H1 (cell line): ENCODE data around the gene NDUFS7. TPM values are rescaled to one million over a fixed set of nuclear protein-coding genes. Genes with fewer than 3 reads are reported as not detected.

Experiments
- CTCF ChIA-PET: fragments of 300-600 bp; sonication (Branson Sonifier 250); formaldehyde crosslinking; loops from one replicate; lab custom pipeline; 2021; ENCODE audit not compliant: partially characterized antibody; lab: Charles Lee
- POLR2A ChIA-PET: fragments of 300-600 bp; sonication (Branson Sonifier 250); formaldehyde crosslinking; loops from one replicate; lab custom pipeline; 2021; ENCODE audit warnings: inconsistent platforms; ENCODE audit not compliant: partially characterized antibody; lab: Charles Lee
- DNase-seq, 2 experiments: peaks; one replicate each; pipeline versions ENCODE4 v3.0.0 to v3.0.0-alpha.2; 2010 to 2022; ENCODE audit warnings: low spot score in 2 of 2, low read depth in 1 of 2, mixed read lengths in 1 of 2
- FAIRE-seq: peaks from 2 replicates; lab custom pipeline; 2011; peaks lifted over from hg19 to GRCh38; lab: Jason Lieb, UNC
- H2AFZ ChIP-seq: 2 replicates; pipeline ENCODE4 v1.8.1; 2012; ENCODE audit warnings: low read length, inconsistent platforms
- H2AK5ac ChIP-seq: 2 replicates; pipeline ENCODE4 v1.6.1; 2013; ENCODE audit warnings: low read depth, low read length
- H2BK120ac ChIP-seq: replicated peaks from 2 replicates; pipeline ENCODE3; 2013; ENCODE audit warnings: low read depth, low read length, inconsistent platforms
- H2BK12ac ChIP-seq: 2 replicates; pipeline ENCODE4 v1.6.1; 2013; ENCODE audit warnings: low read depth, low read length
- H2BK15ac ChIP-seq: 2 replicates; pipeline ENCODE4 v1.6.1; 2013; ENCODE audit warnings: low read length
- H2BK20ac ChIP-seq: 2 replicates; pipeline ENCODE4 v1.6.1; 2013; ENCODE audit warnings: low read length
- H2BK5ac ChIP-seq: 2 replicates; pipeline ENCODE4 v1.6.1; 2013; ENCODE audit warnings: low read depth, low read length
- H3K14ac ChIP-seq: 2 replicates; pipeline ENCODE4 v1.6.1; 2013; ENCODE audit warnings: inconsistent platforms; ENCODE audit not compliant: insufficient read length
- H3K18ac ChIP-seq: 2 replicates; pipeline ENCODE4 v1.6.1; 2013; ENCODE audit warnings: low read length; ENCODE audit errors: extremely low read depth
- H3K23ac ChIP-seq: 2 replicates; pipeline ENCODE4 v1.6.1; 2013; ENCODE audit warnings: inconsistent platforms; ENCODE audit not compliant: insufficient read length
- H3K23me2 ChIP-seq: 2 replicates; pipeline ENCODE4 v1.6.1; 2013; ENCODE audit warnings: low read depth, low read length
- H3K27ac ChIP-seq: 2 replicates; pipeline ENCODE4 v1.6.1; 2011; ENCODE audit warnings: low read depth, low read length, inconsistent platforms
- H3K27me3 ChIP-seq, 4 experiments: replicated peaks in 1 of 4; 1 replicate in 1 of 4; 2 replicates in 3 of 4; pipeline versions ENCODE4 v1.6.1 to v1.8.1; 2011 to 2013; ENCODE audit warnings: low read length in 3 of 4, mild to moderate bottlenecking in 3 of 4, inconsistent platforms in 2 of 4, mixed read lengths in 2 of 4, moderate library complexity in 1 of 4; ENCODE audit not compliant: control insufficient read depth in 3 of 4, insufficient read depth in 3 of 4; ENCODE audit errors: extremely low read depth in 1 of 4
- H3K36me3 ChIP-seq, 4 experiments: 2 replicates each; pipeline versions ENCODE4 v1.6.1 to v1.8.1; 2011 to 2013; ENCODE audit warnings: mild to moderate bottlenecking in 4 of 4, low read length in 3 of 4, moderate library complexity in 2 of 4, control low read depth in 1 of 4, inconsistent platforms in 1 of 4; ENCODE audit not compliant: insufficient read depth in 4 of 4, control insufficient read depth in 2 of 4
- H3K4ac ChIP-seq: replicated peaks from 2 replicates; pipeline ENCODE3; 2013; ENCODE audit warnings: low read length, low read depth, mixed read lengths, inconsistent platforms; ENCODE audit not compliant: insufficient read length
- H3K4me1 ChIP-seq, 4 experiments: replicated peaks in 1 of 4; 1 replicate in 1 of 4; 2 replicates in 3 of 4; pipeline versions ENCODE4 v1.6.1 to v1.8.1; 2011 to 2013; ENCODE audit warnings: low read length in 3 of 4, inconsistent platforms in 2 of 4, mixed read lengths in 1 of 4; ENCODE audit not compliant: insufficient read depth in 4 of 4, control insufficient read depth in 3 of 4
- H3K4me2 ChIP-seq, 2 experiments: 2 replicates each; pipeline versions ENCODE4 v1.6.1 to v1.8.1; 2011 to 2013; ENCODE audit warnings: low read depth in 2 of 2, low read length in 2 of 2, control low read depth in 1 of 2, inconsistent platforms in 1 of 2, mild to moderate bottlenecking in 1 of 2; ENCODE audit not compliant: insufficient read depth in 1 of 2
- H3K4me3 ChIP-seq, 4 experiments: fragments of 200-600, 300-600 bp in 1 of 4; sonication (generic), shearing (Covaris generic), sonication (Bioruptor Twin) in 1 of 4; 2 replicates each; pipeline versions ENCODE4 v1.5.1 to v1.8.1; 2011 to 2016; ENCODE audit warnings: low read length in 4 of 4, low read depth in 3 of 4, control low read depth in 2 of 4, inconsistent platforms in 2 of 4, mild to moderate bottlenecking in 2 of 4, mixed read lengths in 1 of 4, moderate library complexity in 1 of 4; ENCODE audit not compliant: insufficient read depth in 2 of 4; ENCODE audit errors: extremely low read depth in 1 of 4
- H3K56ac ChIP-seq: replicated peaks from 2 replicates; pipeline ENCODE3; 2013; ENCODE audit warnings: low read depth, mild to moderate bottlenecking, mixed read lengths, low read length, inconsistent platforms; ENCODE audit not compliant: insufficient read length
- H3K79me1 ChIP-seq: 2 replicates; pipeline ENCODE4 v1.6.1; 2013; ENCODE audit warnings: low read depth, low read length, control low read depth
- H3K79me2 ChIP-seq, 2 experiments: 2 replicates each; pipeline versions ENCODE4 v1.6.1 to v1.8.1; 2012 to 2013; ENCODE audit warnings: low read length in 2 of 2, mild to moderate bottlenecking in 2 of 2, inconsistent platforms in 1 of 2; ENCODE audit not compliant: insufficient read depth in 2 of 2, control insufficient read depth in 1 of 2
- H3K9ac ChIP-seq, 4 experiments: replicated peaks in 1 of 4; 1 replicate in 1 of 4; 2 replicates in 3 of 4; pipeline versions ENCODE4 v1.6.1 to v1.8.1; 2011 to 2013; ENCODE audit warnings: low read depth in 3 of 4, low read length in 3 of 4, control low read depth in 2 of 4, mild to moderate bottlenecking in 2 of 4, moderate library complexity in 2 of 4, inconsistent platforms in 1 of 4; ENCODE audit errors: extremely low read depth in 1 of 4
- H3K9me3 ChIP-seq, 2 experiments: 2 replicates each; pipeline versions ENCODE4 v1.6.1 to v1.8.1; 2012 to 2013; ENCODE audit warnings: mild to moderate bottlenecking in 2 of 2, moderate library complexity in 2 of 2, control low read depth in 1 of 2, inconsistent platforms in 1 of 2, low read depth in 1 of 2, low read length in 1 of 2, mixed read lengths in 1 of 2; ENCODE audit not compliant: insufficient read depth in 2 of 2
- H4K20me1 ChIP-seq, 2 experiments: replicated peaks in 1 of 2; 2 replicates each; pipeline versions ENCODE3 to v1.8.1; 2011 to 2013; ENCODE audit warnings: inconsistent platforms in 2 of 2, low read length in 2 of 2, mild to moderate bottlenecking in 1 of 2; ENCODE audit not compliant: insufficient read depth in 2 of 2, control insufficient read depth in 1 of 2
- H4K5ac ChIP-seq: 2 replicates; pipeline ENCODE4 v1.6.1; 2013; ENCODE audit warnings: low read length, low read depth, mixed read lengths, inconsistent platforms; ENCODE audit not compliant: insufficient read length
- H4K8ac ChIP-seq: 2 replicates; pipeline ENCODE4 v1.8.0; 2013; ENCODE audit warnings: mild to moderate bottlenecking, moderate library complexity, low read length, inconsistent platforms; ENCODE audit not compliant: insufficient read depth; ENCODE audit errors: extremely low read depth
- H4K91ac ChIP-seq: replicated peaks from 2 replicates; pipeline ENCODE3; 2013; ENCODE audit warnings: low read length, mixed read lengths, inconsistent platforms; ENCODE audit not compliant: insufficient read length
- BCL11A ChIP-seq, 2 experiments: IDR thresholded peaks; one replicate each; pipeline ENCODE4 v1.6.1; 2011; ENCODE audit warnings: low read depth in 2 of 2, low read length in 2 of 2, mild to moderate bottlenecking in 2 of 2
- HDAC6 ChIP-seq: IDR thresholded peaks from one replicate; pipeline ENCODE4 v1.7.1; 2012; ENCODE audit warnings: low read depth, mild to moderate bottlenecking, inconsistent platforms, low read length, moderate library complexity
- RAD21 ChIP-seq, 2 experiments: IDR thresholded peaks in 1 of 2; conservative IDR thresholded peaks in 1 of 2; 2 replicates each; pipeline ENCODE4 v1.6.1; 2011; ENCODE audit warnings: low read depth in 2 of 2, low read length in 2 of 2, improper control_type of control experiment in 1 of 2, inconsistent platforms in 1 of 2, mild to moderate bottlenecking in 1 of 2, moderate library complexity in 1 of 2
- RBBP5 ChIP-seq: IDR thresholded peaks from 2 replicates; pipeline ENCODE4 v1.7.1; 2012; ENCODE audit warnings: low read depth, mild to moderate bottlenecking, inconsistent platforms, low read length, moderate library complexity, borderline replicate concordance
- RNF2 ChIP-seq: fragments of 200-900, 300-1000 bp; sonication (generic); IDR thresholded peaks from 2 replicates; pipeline ENCODE4 v1.7.1; 2016; ENCODE audit warnings: borderline replicate concordance, low read depth, mild to moderate bottlenecking, antibody characterized with exemption, low read length; ENCODE audit not compliant: poor library complexity, severe bottlenecking; ENCODE audit errors: missing control alignments
- SIRT6 ChIP-seq: IDR thresholded peaks from one replicate; pipeline ENCODE4 v1.7.1; 2012; ENCODE audit warnings: low read length, inconsistent platforms
- WGBS, 2 experiments: shearing (Covaris generic) in 1 of 2; methylation state at CpG; one replicate each; pipeline versions ENCODE4 v1.1.6 to v1.1.7; 2013 to 2015; ENCODE audit warnings: low lambda C conversion rate in 2 of 2, mixed read lengths in 2 of 2, inconsistent platforms in 1 of 2, low coverage in 1 of 2, missing lambda C conversion rate in 1 of 2; ENCODE audit not compliant: insufficient replicate concordance in 2 of 2, insufficient coverage in 1 of 2, insufficient read length in 1 of 2; ENCODE audit errors: extremely low coverage in 1 of 2, missing lambda C conversion rate in 1 of 2; 5-methylcytosine and 5-hydroxymethylcytosine counted together
- polyA plus RNA-seq, 7 experiments: library from polyadenylated mRNA; depleted of rRNA in 3 of 7; stranded (reverse) in 5 of 7; unstranded in 2 of 7; fragments of >200 nt in 5 of 7; fragments of 200-250 nt in 2 of 7; gene quantifications; 1 replicate in 5 of 7; 2 replicates in 1 of 7; 4 replicates in 1 of 7; pipeline versions ENCODE4 v1.2.1 to v1.2.3, GENCODE V29; 2011 to 2013; ENCODE audit warnings: missing spikeins in 2 of 7, mixed read lengths in 2 of 7
- total RNA-seq: library from RNA; stranded (reverse); fragmentation: NEBNext Ultra II Directional; extraction: Animal tissue kit (Norgen Biotek cat#: 25700); gene quantifications from 2 replicates; pipeline ENCODE4 v1.2.1, GENCODE V29; 2021
- TF ChIP-seq, protein P1 (sequence below): IDR thresholded peaks from 2 replicates; pipeline ENCODE4 v1.6.1; 2012; ENCODE audit warnings: low read length, inconsistent platforms

NDUFS7 gene
- total and polyA plus RNA-seq, 2 of the 8 experiments (the other 6 are each of a cell fraction or from before 2014, with no cell fraction given) = 78.1 to 309 TPM

DNA sequence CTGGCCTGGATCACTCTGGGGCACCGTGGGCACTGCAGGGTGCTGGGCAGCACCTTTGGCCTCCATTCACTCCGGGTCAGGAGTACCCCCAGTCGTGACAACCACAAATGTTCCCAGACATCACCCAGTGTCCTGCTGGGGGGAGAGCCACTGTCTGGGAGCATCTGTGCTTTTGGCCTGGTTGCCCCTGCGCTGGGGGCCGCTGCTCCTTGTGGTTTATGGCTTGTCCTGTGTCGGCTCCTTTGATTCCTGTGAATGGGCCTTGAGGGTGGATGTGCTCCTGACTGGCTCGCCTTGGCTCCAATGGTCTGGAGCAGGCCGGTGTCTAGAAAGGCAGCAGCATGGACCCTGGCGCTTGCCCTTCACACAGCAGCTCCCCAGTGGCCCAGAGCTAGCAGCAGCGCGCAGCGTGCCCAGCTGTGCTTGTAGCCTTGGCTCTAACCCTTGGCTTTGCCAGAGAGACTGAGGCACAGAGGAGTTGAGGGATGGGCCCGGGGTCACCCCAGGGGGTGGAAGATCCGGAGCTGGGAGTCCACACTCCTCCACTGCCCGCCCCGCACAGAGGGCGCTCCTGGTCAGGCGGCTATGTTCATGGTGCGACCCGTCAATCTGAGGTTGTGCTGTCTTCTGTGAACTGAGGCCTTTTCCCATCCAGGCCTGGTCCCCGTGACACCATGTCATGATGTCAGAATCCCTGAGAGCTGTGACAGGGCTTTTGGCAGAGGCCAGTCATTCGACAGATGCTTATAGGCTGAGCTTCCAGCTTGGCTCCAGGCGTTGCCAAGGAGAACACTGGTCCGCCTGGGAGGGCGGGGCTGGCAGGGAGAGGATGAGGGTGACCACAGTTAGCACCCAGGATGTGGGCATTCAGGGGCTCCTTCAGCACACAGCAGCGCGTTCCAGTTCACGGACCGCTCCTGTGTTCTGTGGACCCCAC is 27.8 kb downstream of the NDUFS7 start:
- no peak overlapping the region for H2AK5ac ChIP-seq
- H2BK12ac ChIP-seq = no peak overlapping the region
- peak overlapping the region; percentile 41 for H3K27ac ChIP-seq
- H2BK15ac ChIP-seq = no peak overlapping the region
- peaks cover 18% of the 10 kb centered on the region for H3K79me1 ChIP-seq
- H2BK20ac ChIP-seq = no peak overlapping the region
- peaks cover 7 to 35% (median 30%) of the 10 kb centered on the region in 4 experiments for H3K4me1 ChIP-seq
- H3K18ac ChIP-seq = no peak overlapping the region
- no peak overlapping the region; a peak in 2 of 4 replicates for H3K4me2 ChIP-seq
- no peak overlapping the region for H3K4ac ChIP-seq
- H3K9me3 ChIP-seq = no peaks in the 10 kb centered on the region
- H2BK5ac ChIP-seq = 0 out of 2 replicates have a peak overlapping the region, but pooled peaks have one; percentile 35
- H3K79me2 ChIP-seq = peaks cover 65 to 87% of the 10 kb centered on the region in 2 experiments
- H3K36me3 ChIP-seq = peaks cover 0 to 4% (median 1%) of the 10 kb centered on the region in 4 experiments; a peak in 6 of 8 replicates
- ChIA-PET POLR2A (interaction anchor here (0.7 to 3.9 kb wide), 9 partner anchors 11 to 60 kb away, joined by 3 to 24 read pairs (median 4); no protein-coding TSS in a partner anchor), CTCF (interaction anchor here (1.2 to 2.8 kb wide), 4 partner anchors 9 to 101 kb away, joined by 3 to 8 read pairs (median 4); partner anchors contain the start of gene NDUFS7)
- H3K9ac ChIP-seq = peak overlapping the region in 1 of 4 experiments; percentile 20; a peak in 3 of 7 replicates
- H2AFZ ChIP-seq = no peak overlapping the region
- H3K56ac ChIP-seq = no peak overlapping the region
- peaks cover 12% of the 10 kb centered on the region; the same call in 1 of the 2 replicates for H3K23me2 ChIP-seq
- H2BK120ac ChIP-seq = no peak overlapping the region
- DNase-seq = no peak
- H3K23ac ChIP-seq = no peak overlapping the region
- no peaks in the 10 kb centered on the region for H3K27me3 ChIP-seq
- H4K20me1 ChIP-seq = peaks cover 62 to 67% of the 10 kb centered on the region in 2 experiments
- H4K8ac ChIP-seq = no peak overlapping the region
- WGBS, 2 experiments = 94% methylated on average over 29 of the region's 29 CpGs; no CpG with 5 or more reads in 1 of the 2 experiments
- H3K4me3 ChIP-seq = no peak overlapping the region
- H3K14ac ChIP-seq = no peak overlapping the region
- FAIRE-seq = no peak
- no peak overlapping the region for H4K91ac ChIP-seq
- H4K5ac ChIP-seq = no peak overlapping the region
- no peak for TF ChIP-seq SIRT6
- no peak for TF ChIP-seq HDAC6
- TF ChIP-seq, protein P1, sequence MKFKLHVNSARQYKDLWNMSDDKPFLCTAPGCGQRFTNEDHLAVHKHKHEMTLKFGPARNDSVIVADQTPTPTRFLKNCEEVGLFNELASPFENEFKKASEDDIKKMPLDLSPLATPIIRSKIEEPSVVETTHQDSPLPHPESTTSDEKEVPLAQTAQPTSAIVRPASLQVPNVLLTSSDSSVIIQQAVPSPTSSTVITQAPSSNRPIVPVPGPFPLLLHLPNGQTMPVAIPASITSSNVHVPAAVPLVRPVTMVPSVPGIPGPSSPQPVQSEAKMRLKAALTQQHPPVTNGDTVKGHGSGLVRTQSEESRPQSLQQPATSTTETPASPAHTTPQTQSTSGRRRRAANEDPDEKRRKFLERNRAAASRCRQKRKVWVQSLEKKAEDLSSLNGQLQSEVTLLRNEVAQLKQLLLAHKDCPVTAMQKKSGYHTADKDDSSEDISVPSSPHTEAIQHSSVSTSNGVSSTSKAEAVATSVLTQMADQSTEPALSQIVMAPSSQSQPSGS = no peak
- no peak for TF ChIP-seq RNF2
- no peak for TF ChIP-seq BCL11A (IDR thresholded peaks at IDR 0.05; ENCODE audit: low read depth in 2 of 2, low read length in 2 of 2)
- TF ChIP-seq RAD21 (IDR thresholded peaks at IDR 0.05 in 1 of 2, conservative IDR thresholded peaks at IDR 0.05 in 1 of 2; ENCODE audit: low read depth in 2 of 2, low read length in 2 of 2) = no peak
- TF ChIP-seq RBBP5 = no peak
